ENCODE measurements around the gene DMC1.
"Not testable (repeated sequence)": the region's sequence is repeated elsewhere in the genome, so short reads cannot be mapped to it uniquely, and the experiment has no call there.

Gene DMC1

GRCh38 chr22:38611559-38611958, 41.6 kb upstream of the DMC1 start:
- TF ChIP-seq POLR2AphosphoS5 (IDR thresholded peaks at IDR 0.05; ENCODE audit: borderline replicate concordance, low read depth, low read length) (no peak), FOXP2 (optimal IDR thresholded peaks at IDR 0.05; ENCODE audit: control extremely low read depth, extremely low read length, insufficient read depth) (no peak), EZH2 (IDR thresholded peaks at IDR 0.05) (no peak)
- Histone ChIP-seq H3K36me3 (ENCODE audit: insufficient read depth, low read length) (no peaks in the 10 kb centered on the region), H3K9ac (ENCODE audit: insufficient read length) (no peak overlapping the region), H3K4me3 (no peak overlapping the region), H3K27ac (no peak overlapping the region), H3K9me3 (ENCODE audit: low read depth, low read length) (no peaks in the 10 kb centered on the region)
- no peak for DNase-seq (ENCODE audit: low read depth, low spot score)

- Histone ChIP-seq H3K9me3 (ENCODE audit: low read depth, low read length) (no peaks in the 10 kb centered on the region), H3K27ac (no peak overlapping the region), H3K36me3 (ENCODE audit: insufficient read depth, low read length) (no peaks in the 10 kb centered on the region), H3K4me3 (no peak overlapping the region), H3K9ac (ENCODE audit: insufficient read length) (no peak overlapping the region)
- TF ChIP-seq FOXP2 (optimal IDR thresholded peaks at IDR 0.05; ENCODE audit: control extremely low read depth, extremely low read length, insufficient read depth) (no peak), EZH2 (IDR thresholded peaks at IDR 0.05) (no peak), POLR2AphosphoS5 (IDR thresholded peaks at IDR 0.05; ENCODE audit: borderline replicate concordance, low read depth, low read length) (no peak)
- DNase-seq (ENCODE audit: low read depth, low spot score): no peak
Measured at GRCh38 chr22:38610234-38610633, 40.3 kb upstream of the DMC1 start.

- H3K9me3 ChIP-seq (ENCODE audit: low read depth, low read length): no peaks in the 10 kb centered on the region
- no peaks in the 10 kb centered on the region for H3K36me3 ChIP-seq (ENCODE audit: insufficient read depth, low read length)
- H3K27ac ChIP-seq: no peak overlapping the region
- no peak overlapping the region for H3K4me3 ChIP-seq
- TF ChIP-seq POLR2AphosphoS5 (IDR thresholded peaks at IDR 0.05; ENCODE audit: borderline replicate concordance, low read depth, low read length) (no peak), EZH2 (IDR thresholded peaks at IDR 0.05) (no peak), FOXP2 (optimal IDR thresholded peaks at IDR 0.05; ENCODE audit: control extremely low read depth, extremely low read length, insufficient read depth) (no peak)
- no peak overlapping the region for H3K9ac ChIP-seq (ENCODE audit: insufficient read length)
- DNase-seq (ENCODE audit: low read depth, low spot score): no peak
Measured at GRCh38 chr22:38608992-38609750, 39.2 kb upstream of the DMC1 start.

- H3K9me3 ChIP-seq (ENCODE audit: low read depth, low read length): no peaks in the 10 kb centered on the region
- no peak overlapping the region for H3K9ac ChIP-seq (ENCODE audit: insufficient read length)
- no peak for DNase-seq (ENCODE audit: low read depth, low spot score)
- H3K36me3 ChIP-seq (ENCODE audit: insufficient read depth, low read length): no peaks in the 10 kb centered on the region
- no peak overlapping the region for H3K27ac ChIP-seq
- TF ChIP-seq FOXP2 (optimal IDR thresholded peaks at IDR 0.05; ENCODE audit: control extremely low read depth, extremely low read length, insufficient read depth) (no peak), POLR2AphosphoS5 (IDR thresholded peaks at IDR 0.05; ENCODE audit: borderline replicate concordance, low read depth, low read length) (no peak), EZH2 (IDR thresholded peaks at IDR 0.05) (no peak)
- no peak overlapping the region for H3K4me3 ChIP-seq
Measured at GRCh38 chr22:38607680-38608079, 37.7 kb upstream of the DMC1 start.

GRCh38 chr22:38602166-38602565, 32.2 kb upstream of the DMC1 start:
- Histone ChIP-seq H3K4me3 (no peak overlapping the region), H3K9ac (ENCODE audit: insufficient read length) (no peak overlapping the region), H3K36me3 (ENCODE audit: insufficient read depth, low read length) (no peaks in the 10 kb centered on the region), H3K27ac (no peak overlapping the region), H3K9me3 (ENCODE audit: low read depth, low read length) (no peaks in the 10 kb centered on the region)
- TF ChIP-seq POLR2AphosphoS5 (IDR thresholded peaks at IDR 0.05; ENCODE audit: borderline replicate concordance, low read depth, low read length) (no peak), EZH2 (IDR thresholded peaks at IDR 0.05) (no peak), FOXP2 (optimal IDR thresholded peaks at IDR 0.05; ENCODE audit: control extremely low read depth, extremely low read length, insufficient read depth) (no peak)
- DNase-seq (ENCODE audit: low read depth, low spot score): no peak

GRCh38 chr22:38601221-38601764, 31.3 kb upstream of the DMC1 start:
- no peak for DNase-seq (ENCODE audit: low read depth, low spot score)
- no peaks in the 10 kb centered on the region for H3K9me3 ChIP-seq (ENCODE audit: low read depth, low read length)
- no peak overlapping the region for H3K9ac ChIP-seq (ENCODE audit: insufficient read length)
- no peaks in the 10 kb centered on the region for H3K36me3 ChIP-seq (ENCODE audit: insufficient read depth, low read length)
- H3K4me3 ChIP-seq: no peak overlapping the region
- TF ChIP-seq FOXP2 (optimal IDR thresholded peaks at IDR 0.05; ENCODE audit: control extremely low read depth, extremely low read length, insufficient read depth) (no peak), EZH2 (IDR thresholded peaks at IDR 0.05) (no peak), POLR2AphosphoS5 (IDR thresholded peaks at IDR 0.05; ENCODE audit: borderline replicate concordance, low read depth, low read length) (no peak)
- no peak overlapping the region for H3K27ac ChIP-seq

GRCh38 chr22:38599466-38599865, 29.5 kb upstream of the DMC1 start:
- no peak overlapping the region for H3K27ac ChIP-seq
- H3K9ac ChIP-seq (ENCODE audit: insufficient read length): no peak overlapping the region
- no peaks in the 10 kb centered on the region for H3K36me3 ChIP-seq (ENCODE audit: insufficient read depth, low read length)
- no peak overlapping the region for H3K4me3 ChIP-seq
- TF ChIP-seq FOXP2 (optimal IDR thresholded peaks at IDR 0.05; ENCODE audit: control extremely low read depth, extremely low read length, insufficient read depth) (no peak), POLR2AphosphoS5 (IDR thresholded peaks at IDR 0.05; ENCODE audit: borderline replicate concordance, low read depth, low read length) (no peak), EZH2 (IDR thresholded peaks at IDR 0.05) (no peak)
- DNase-seq (ENCODE audit: low read depth, low spot score): no peak
- H3K9me3 ChIP-seq (ENCODE audit: low read depth, low read length): no peaks in the 10 kb centered on the region

GRCh38 chr22:38582923-38583322, 12.9 kb upstream of the DMC1 start:
- H3K36me3 ChIP-seq (ENCODE audit: insufficient read depth, low read length); DNase-seq (ENCODE audit: low read depth, low spot score); H3K4me3 ChIP-seq; H3K9me3 ChIP-seq (ENCODE audit: low read depth, low read length); H3K9ac ChIP-seq (ENCODE audit: insufficient read length); H3K27ac ChIP-seq: not testable (repeated sequence)

GRCh38 chr22:38578505-38578904, 8.5 kb upstream of the DMC1 start:
- no peak for DNase-seq (ENCODE audit: low read depth, low spot score)
- Histone ChIP-seq H3K4me3 (no peak overlapping the region), H3K27ac (no peak overlapping the region), H3K9ac (ENCODE audit: insufficient read length) (no peak overlapping the region), H3K9me3 (ENCODE audit: low read depth, low read length) (no peaks in the 10 kb centered on the region), H3K36me3 (ENCODE audit: insufficient read depth, low read length) (no peaks in the 10 kb centered on the region)
- TF ChIP-seq FOXP2 (optimal IDR thresholded peaks at IDR 0.05; ENCODE audit: control extremely low read depth, extremely low read length, insufficient read depth) (no peak), POLR2AphosphoS5 (IDR thresholded peaks at IDR 0.05; ENCODE audit: borderline replicate concordance, low read depth, low read length) (no peak), EZH2 (IDR thresholded peaks at IDR 0.05) (no peak)

Measured in SK-N-MC (cell line).